Liver (tissue), 9 donors: ENCODE results near the gene PPT1. TPM values are rescaled to one million over a fixed set of nuclear protein-coding genes. Genes with fewer than 3 reads are reported as not detected.

Source experiments
- DNase-seq: peaks from one replicate; pipeline ENCODE4 v3.0.0-alpha.2; 2017; ENCODE audit warnings: low spot score
- H3K27ac ChIP-seq, 2 donors: one replicate each; pipeline ENCODE4 v1.7.0; 2013; ENCODE audit warnings: inconsistent platforms in 2 of 2, low read length in 2 of 2, control low read depth in 1 of 2, low read depth in 1 of 2, mild to moderate bottlenecking in 1 of 2
- H3K27me3 ChIP-seq, 4 donors: one replicate each; pipeline versions ENCODE4 v1.6.1 to v1.7.0; 2013; ENCODE audit warnings: low read length in 3 of 4, inconsistent platforms in 1 of 4, mild to moderate bottlenecking in 1 of 4, moderate library complexity in 1 of 4; ENCODE audit not compliant: control insufficient read depth in 4 of 4, insufficient read depth in 4 of 4
- H3K36me3 ChIP-seq, 4 donors: one replicate each; pipeline versions ENCODE4 v1.6.1 to v1.7.0; 2013; ENCODE audit warnings: low read length in 3 of 4, mild to moderate bottlenecking in 3 of 4, low read depth in 1 of 4, moderate library complexity in 1 of 4; ENCODE audit not compliant: control insufficient read depth in 4 of 4, insufficient read depth in 3 of 4
- H3K4me1 ChIP-seq, 4 donors: one replicate each; pipeline versions ENCODE4 v1.6.1 to v1.7.0; 2013; ENCODE audit warnings: low read length in 3 of 4, mild to moderate bottlenecking in 3 of 4, moderate library complexity in 1 of 4; ENCODE audit not compliant: control insufficient read depth in 4 of 4, insufficient read depth in 4 of 4
- H3K4me3 ChIP-seq, 3 donors: one replicate each; pipeline versions ENCODE4 v1.6.1 to v1.7.0; 2013; ENCODE audit warnings: low read length in 3 of 3, control low read depth in 1 of 3, low read depth in 1 of 3, mild to moderate bottlenecking in 1 of 3
- H3K9ac ChIP-seq, 2 donors: one replicate each; pipeline ENCODE4 v1.7.0; 2013; ENCODE audit warnings: low read length in 2 of 2, mild to moderate bottlenecking in 2 of 2, moderate library complexity in 2 of 2, control low read depth in 1 of 2, low read depth in 1 of 2
- H3K9me3 ChIP-seq, 4 donors: one replicate each; pipeline versions ENCODE4 v1.6.1 to v1.7.0; 2013; ENCODE audit warnings: low read length in 3 of 4; ENCODE audit not compliant: control insufficient read depth in 4 of 4
- EGR1 ChIP-seq, 2 donors: IDR thresholded peaks; 2 replicates each; pipeline ENCODE4 v1.6.1; 2016 to 2018; ENCODE audit warnings: antibody characterized with exemption in 2 of 2, low read depth in 2 of 2
- FOXA1 ChIP-seq: IDR thresholded peaks from 2 replicates; pipeline ENCODE4 v1.6.1; 2016; ENCODE audit warnings: antibody characterized with exemption
- FOXA2 ChIP-seq: IDR thresholded peaks from 2 replicates; pipeline ENCODE4 v1.6.1; 2016; ENCODE audit warnings: antibody characterized with exemption
- GABPA ChIP-seq, 2 donors: IDR thresholded peaks in 1 of 2; conservative IDR thresholded peaks in 1 of 2; 2 replicates each; pipeline ENCODE4 v1.6.1; 2016; ENCODE audit warnings: antibody characterized with exemption in 2 of 2, mild to moderate bottlenecking in 1 of 2, moderate library complexity in 1 of 2
- HNF4A ChIP-seq, 2 donors: conservative IDR thresholded peaks; 2 replicates each; pipeline ENCODE4 v1.6.1; 2016; ENCODE audit warnings: antibody characterized with exemption in 2 of 2, mild to moderate bottlenecking in 2 of 2
- HNF4G ChIP-seq: IDR thresholded peaks from 2 replicates; pipeline ENCODE4 v1.6.1; 2016; ENCODE audit warnings: antibody characterized with exemption
- JUND ChIP-seq, 2 donors: IDR thresholded peaks; 2 replicates each; pipeline ENCODE4 v1.6.1; 2016; ENCODE audit warnings: antibody characterized with exemption in 2 of 2
- MAX ChIP-seq: IDR thresholded peaks from 2 replicates; pipeline ENCODE4 v1.6.1; 2016; ENCODE audit warnings: antibody characterized with exemption
- NR2F2 ChIP-seq: IDR thresholded peaks from 2 replicates; pipeline ENCODE4 v1.6.1; 2016; ENCODE audit warnings: antibody characterized with exemption
- RAD21 ChIP-seq, 2 donors: IDR thresholded peaks; 2 replicates each; pipeline ENCODE4 v1.6.1; 2016; ENCODE audit warnings: antibody characterized with exemption in 2 of 2, mild to moderate bottlenecking in 2 of 2
- REST ChIP-seq: IDR thresholded peaks from 2 replicates; pipeline ENCODE4 v1.6.1; 2016; ENCODE audit warnings: antibody characterized with exemption, mild to moderate bottlenecking
- RXRA ChIP-seq, 2 donors: IDR thresholded peaks; 2 replicates each; pipeline ENCODE4 v1.6.1; 2017 to 2018; ENCODE audit warnings: antibody characterized with exemption in 2 of 2, mild to moderate bottlenecking in 1 of 2
- SP1 ChIP-seq: IDR thresholded peaks from 2 replicates; pipeline ENCODE4 v1.6.1; 2018; ENCODE audit warnings: antibody characterized with exemption, mild to moderate bottlenecking
- TAF1 ChIP-seq: conservative IDR thresholded peaks from 2 replicates; pipeline ENCODE4 v1.6.1; 2016; ENCODE audit warnings: antibody characterized with exemption, mild to moderate bottlenecking
- YY1 ChIP-seq: IDR thresholded peaks from 2 replicates; pipeline ENCODE4 v1.6.1; 2016; ENCODE audit warnings: antibody characterized with exemption, mild to moderate bottlenecking
- WGBS: extraction: QIAGEN DNeasy Blood & Tissue Kit; methylation state at CpG from one replicate; pipeline ENCODE4 v1.1.7; 2013; 5-methylcytosine and 5-hydroxymethylcytosine counted together
- polyA plus RNA-seq, 2 donors: library from polyadenylated mRNA; stranded (reverse) in 1 of 2; unstranded in 1 of 2; fragments of 200-250 nt in 1 of 2; fragments of >200 nt in 1 of 2; fragmentation: Nextera tagmentation in 1 of 2; extraction: Ambion mirVana in 1 of 2; gene quantifications; one replicate each; pipeline versions ENCODE4 v1.2.1 to v1.2.3, GENCODE V29; 2013 to 2015
- total RNA-seq, 2 donors: library from RNA; depleted of rRNA; stranded (reverse); fragments of >200 nt; gene quantifications; one replicate each; pipeline ENCODE4 v1.2.3, GENCODE V29; 2014
- TF ChIP-seq, protein P1 (sequence below): IDR thresholded peaks from 2 replicates; pipeline ENCODE4 v1.6.1; 2016; ENCODE audit warnings: antibody characterized with exemption
- TF ChIP-seq, protein P2 (sequence below): fragments of 150-350 bp; IDR thresholded peaks from 2 replicates; pipeline ENCODE4 v1.5.1; 2017; ENCODE audit warnings: improper control_type of control experiment, low read depth, low read length; ENCODE audit not compliant: missing input control
- TF ChIP-seq, protein P3 (sequence below): IDR thresholded peaks from 2 replicates; pipeline ENCODE4 v1.6.1; 2016; ENCODE audit warnings: antibody characterized with exemption
- donor health status: healthy.
- donor health status: healthy.
- donor health status: healthy.
- donor health status: healthy.
- donor health status: healthy.

PPT1 gene
- total and polyA plus RNA-seq, 4 donors = 15.4 to 46.8 (median 27.1) TPM

DNA sequence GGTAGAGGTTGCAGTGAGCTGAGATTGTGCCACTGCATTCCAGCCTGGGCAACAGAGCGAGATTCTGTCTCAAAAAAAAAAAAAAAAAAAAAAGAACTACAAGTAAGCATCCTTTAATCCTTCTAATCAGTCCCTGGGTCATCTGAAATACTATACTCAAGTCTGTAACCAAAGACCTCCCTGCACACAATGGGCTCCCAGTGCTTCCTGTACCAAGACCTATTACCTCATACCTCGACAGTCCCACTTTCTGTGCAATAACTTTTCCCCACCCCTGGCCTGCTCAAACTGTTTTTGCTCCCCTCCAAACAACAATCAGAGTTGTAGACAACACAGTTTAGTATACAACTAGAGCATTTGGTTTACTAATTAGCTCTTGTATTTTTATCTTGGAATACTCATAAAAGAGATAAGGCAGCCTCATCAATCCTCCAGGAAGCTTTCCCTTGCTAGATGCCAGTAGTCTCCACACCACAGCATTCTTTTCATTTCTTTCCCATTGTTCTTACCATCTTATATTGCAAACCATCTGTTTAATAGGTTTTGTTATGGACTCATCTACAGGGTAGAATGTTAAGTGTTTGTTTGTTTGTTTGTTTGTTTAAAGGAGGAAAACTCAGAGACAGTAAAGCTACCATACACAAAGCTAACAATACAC is 45.0 kb upstream of the PPT1 start:
- Histone ChIP-seq H3K4me1 (peaks cover 0 to 3% (median 0%) of the 10 kb centered on the region in 4 donors), H3K36me3 (no peaks in the 10 kb centered on the region), H3K9me3 (no peaks in the 10 kb centered on the region), H3K4me3 (no peak overlapping the region), H3K27ac (no peak overlapping the region), H3K9ac (no peak overlapping the region), H3K27me3 (peaks cover 0 to 4% (median 0%) of the 10 kb centered on the region in 4 donors)
- no peak for DNase-seq
- 61% methylated on average over 2 of the region's 2 CpGs for WGBS
- TF ChIP-seq RAD21 (IDR thresholded peaks at IDR 0.05) (no peak), FOXA2 (no peak), MAX (no peak), TAF1 (no peak), HNF4A (conservative IDR thresholded peaks at IDR 0.05) (no peak), GABPA (IDR thresholded peaks at IDR 0.05 in 1 of 2, conservative IDR thresholded peaks at IDR 0.05 in 1 of 2) (no peak), JUND (IDR thresholded peaks at IDR 0.05) (no peak), YY1 (no peak), REST (no peak), RXRA (IDR thresholded peaks at IDR 0.05) (no peak), HNF4G (no peak), SP1 (no peak), FOXA1 (no peak), EGR1 (IDR thresholded peaks at IDR 0.05; ENCODE audit: low read depth in 2 of 2) (no peak), NR2F2 (no peak)
- TF ChIP-seq, protein P1, sequence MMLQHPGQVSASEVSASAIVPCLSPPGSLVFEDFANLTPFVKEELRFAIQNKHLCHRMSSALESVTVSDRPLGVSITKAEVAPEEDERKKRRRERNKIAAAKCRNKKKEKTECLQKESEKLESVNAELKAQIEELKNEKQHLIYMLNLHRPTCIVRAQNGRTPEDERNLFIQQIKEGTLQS = no peak
- TF ChIP-seq, protein P2, sequence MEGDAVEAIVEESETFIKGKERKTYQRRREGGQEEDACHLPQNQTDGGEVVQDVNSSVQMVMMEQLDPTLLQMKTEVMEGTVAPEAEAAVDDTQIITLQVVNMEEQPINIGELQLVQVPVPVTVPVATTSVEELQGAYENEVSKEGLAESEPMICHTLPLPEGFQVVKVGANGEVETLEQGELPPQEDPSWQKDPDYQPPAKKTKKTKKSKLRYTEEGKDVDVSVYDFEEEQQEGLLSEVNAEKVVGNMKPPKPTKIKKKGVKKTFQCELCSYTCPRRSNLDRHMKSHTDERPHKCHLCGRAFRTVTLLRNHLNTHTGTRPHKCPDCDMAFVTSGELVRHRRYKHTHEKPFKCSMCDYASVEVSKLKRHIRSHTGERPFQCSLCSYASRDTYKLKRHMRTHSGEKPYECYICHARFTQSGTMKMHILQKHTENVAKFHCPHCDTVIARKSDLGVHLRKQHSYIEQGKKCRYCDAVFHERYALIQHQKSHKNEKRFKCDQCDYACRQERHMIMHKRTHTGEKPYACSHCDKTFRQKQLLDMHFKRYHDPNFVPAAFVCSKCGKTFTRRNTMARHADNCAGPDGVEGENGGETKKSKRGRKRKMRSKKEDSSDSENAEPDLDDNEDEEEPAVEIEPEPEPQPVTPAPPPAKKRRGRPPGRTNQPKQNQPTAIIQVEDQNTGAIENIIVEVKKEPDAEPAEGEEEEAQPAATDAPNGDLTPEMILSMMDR = no peak
- TF ChIP-seq, protein P3, sequence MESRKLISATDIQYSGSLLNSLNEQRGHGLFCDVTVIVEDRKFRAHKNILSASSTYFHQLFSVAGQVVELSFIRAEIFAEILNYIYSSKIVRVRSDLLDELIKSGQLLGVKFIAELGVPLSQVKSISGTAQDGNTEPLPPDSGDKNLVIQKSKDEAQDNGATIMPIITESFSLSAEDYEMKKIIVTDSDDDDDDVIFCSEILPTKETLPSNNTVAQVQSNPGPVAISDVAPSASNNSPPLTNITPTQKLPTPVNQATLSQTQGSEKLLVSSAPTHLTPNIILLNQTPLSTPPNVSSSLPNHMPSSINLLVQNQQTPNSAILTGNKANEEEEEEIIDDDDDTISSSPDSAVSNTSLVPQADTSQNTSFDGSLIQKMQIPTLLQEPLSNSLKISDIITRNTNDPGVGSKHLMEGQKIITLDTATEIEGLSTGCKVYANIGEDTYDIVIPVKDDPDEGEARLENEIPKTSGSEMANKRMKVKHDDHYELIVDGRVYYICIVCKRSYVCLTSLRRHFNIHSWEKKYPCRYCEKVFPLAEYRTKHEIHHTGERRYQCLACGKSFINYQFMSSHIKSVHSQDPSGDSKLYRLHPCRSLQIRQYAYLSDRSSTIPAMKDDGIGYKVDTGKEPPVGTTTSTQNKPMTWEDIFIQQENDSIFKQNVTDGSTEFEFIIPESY = no peak
